ENCODE measurements around the gene MARCHF11.

The MARCHF11 gene

DNA sequence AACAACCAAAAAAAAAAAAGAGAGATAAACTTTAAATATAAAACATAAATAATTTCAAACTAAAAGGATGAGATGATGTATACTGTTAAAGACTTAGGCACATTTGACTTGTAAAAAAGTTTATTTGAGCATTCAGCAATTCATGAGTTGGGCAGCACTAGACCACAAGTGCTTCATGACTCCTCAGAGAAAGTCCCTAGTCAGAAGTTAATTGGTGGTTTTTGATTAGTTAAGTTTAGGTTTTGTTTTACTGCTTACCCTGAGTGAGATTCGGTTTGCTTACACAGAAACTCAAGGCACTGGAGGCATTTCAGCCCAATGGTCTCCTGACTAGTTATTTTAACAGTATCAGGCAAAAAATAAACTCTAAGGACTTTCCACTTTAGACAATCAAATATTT lies 129.2 kb downstream of the MARCHF11 start:
- no peak for FAIRE-seq

DNA sequence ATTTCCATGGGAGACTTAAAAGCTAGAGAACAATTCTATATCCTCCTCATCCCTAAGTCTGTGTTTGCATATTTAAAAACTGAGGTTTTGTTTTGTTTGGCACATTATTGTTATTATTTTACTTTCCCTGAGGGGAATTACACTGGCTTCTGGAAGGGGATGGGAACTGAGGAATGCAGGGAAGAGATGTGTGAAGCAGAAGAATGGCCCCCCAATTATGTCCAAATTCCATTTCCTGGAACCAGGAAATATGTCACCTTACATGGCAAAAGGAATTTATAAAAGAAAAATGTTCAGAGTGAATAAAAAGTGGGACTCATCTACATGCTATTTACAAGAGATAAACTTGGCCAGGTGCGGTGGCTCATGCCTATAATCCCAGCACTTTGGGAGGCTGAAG lies 129.8 kb downstream of the MARCHF11 start:
- no peak for FAIRE-seq

DNA sequence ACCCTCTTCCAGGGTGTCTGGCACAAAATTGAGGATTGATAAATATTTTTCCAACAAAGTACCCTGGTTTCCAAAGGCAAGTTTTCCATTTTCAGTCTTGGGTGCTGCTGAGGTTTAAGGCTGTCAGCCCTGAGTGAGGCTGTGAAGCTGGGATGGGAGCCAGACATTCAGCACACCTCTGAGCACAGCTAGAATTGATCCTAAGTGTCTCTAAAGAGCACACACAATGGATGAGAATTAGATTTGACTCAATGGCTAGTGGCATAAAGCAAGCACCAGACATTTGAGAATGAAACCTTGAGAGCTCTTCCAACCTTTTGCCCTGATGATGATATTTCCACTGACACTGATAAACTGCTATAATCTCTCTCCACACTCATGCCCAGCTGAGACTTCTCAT lies 131.5 kb downstream of the MARCHF11 start:
- FAIRE-seq = no peak

DNA sequence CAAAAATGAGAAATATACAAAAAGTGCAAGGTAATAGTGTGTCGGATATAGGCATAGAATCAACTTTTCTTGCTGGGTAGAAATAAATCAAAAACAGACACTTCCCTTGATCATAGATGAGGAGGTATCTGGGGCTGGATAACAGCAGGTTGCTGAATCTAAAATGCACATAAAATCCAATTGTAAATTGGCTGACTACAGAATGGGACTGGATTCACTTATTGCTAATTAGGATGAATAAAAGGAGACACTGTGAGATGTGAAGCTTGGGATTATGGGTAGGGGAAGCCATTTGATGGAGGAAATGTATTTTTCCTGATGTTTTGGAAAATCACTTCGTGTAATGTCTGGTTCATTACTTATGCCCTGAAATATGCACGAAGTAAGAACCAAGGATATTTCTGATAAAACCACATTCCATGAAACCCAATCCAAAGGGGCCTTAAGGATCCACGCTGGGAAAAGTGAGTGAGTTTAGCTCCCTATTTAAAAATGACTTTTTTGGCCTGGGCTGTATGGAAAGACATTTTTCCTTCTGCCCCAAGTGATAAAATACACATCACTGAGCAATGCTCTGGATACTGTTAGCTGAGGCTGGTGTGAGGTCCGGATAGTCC lies 136.1 kb downstream of the MARCHF11 start:
- FAIRE-seq = no peak

DNA sequence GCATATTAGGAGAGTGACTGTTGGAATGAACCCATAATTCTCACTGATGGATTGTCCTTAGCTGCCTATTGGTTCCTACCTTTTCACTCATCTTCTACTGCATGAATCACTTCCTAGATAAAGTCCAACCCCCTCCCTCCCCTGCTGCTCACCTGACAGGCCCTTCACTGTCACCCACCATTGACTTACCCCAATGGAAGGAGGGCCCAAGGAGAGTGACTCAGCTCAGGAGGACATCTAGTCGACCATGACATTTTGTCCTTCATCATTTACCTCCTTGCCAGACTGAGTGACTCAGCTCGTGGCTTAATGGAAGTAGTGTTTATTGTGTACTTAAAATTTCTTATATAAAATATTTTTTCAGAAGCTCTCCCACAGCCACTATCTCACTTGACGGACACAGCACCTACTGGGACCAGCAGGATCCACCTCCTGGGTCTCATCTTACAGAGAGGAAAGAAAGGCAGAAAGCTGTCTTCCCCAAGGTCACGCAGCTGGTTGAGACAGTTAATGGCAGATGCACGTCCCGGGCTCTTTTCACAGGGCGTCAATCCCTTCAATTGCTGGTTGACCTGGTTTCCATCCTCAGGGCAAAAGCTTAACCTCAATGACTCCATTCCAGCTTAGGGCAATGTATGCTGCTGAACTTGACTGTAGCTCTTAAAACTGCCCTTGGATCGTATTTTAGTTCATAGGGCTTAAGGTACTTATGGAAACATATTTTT lies 142.3 kb downstream of the MARCHF11 start:
- no peak for FAIRE-seq

DNA sequence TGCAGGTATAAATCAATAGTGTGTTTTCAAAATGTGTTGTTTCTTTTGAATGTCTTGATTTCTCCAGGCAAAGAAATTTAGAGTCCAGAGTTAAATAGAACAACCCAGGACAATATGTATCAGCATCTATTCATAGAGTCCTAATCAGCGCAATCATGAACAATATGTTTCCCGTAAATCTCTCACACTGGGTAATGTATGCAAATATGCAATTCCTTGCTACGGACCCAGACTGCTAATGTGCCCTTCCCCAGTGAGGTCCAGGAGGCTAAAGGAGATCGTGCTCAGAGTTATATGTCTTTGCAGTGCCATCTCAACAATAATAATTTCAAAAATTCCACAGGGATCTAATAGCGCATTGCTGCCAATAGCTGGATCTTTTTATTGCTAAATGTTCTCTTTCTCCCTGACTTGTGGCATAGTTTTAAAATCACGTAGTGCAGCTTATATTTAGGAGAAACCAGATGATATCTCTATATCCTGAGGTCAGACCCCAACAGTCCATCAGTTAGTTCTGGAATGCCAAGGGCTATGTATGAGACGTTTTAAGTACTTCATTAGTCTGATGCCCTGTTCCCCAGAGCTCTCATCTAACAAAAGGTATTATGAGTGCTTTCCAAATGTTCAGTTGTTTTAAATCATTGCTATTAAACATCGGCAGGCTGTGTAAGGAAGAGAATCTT lies 145.1 kb downstream of the MARCHF11 start:
- FAIRE-seq = no peak

DNA sequence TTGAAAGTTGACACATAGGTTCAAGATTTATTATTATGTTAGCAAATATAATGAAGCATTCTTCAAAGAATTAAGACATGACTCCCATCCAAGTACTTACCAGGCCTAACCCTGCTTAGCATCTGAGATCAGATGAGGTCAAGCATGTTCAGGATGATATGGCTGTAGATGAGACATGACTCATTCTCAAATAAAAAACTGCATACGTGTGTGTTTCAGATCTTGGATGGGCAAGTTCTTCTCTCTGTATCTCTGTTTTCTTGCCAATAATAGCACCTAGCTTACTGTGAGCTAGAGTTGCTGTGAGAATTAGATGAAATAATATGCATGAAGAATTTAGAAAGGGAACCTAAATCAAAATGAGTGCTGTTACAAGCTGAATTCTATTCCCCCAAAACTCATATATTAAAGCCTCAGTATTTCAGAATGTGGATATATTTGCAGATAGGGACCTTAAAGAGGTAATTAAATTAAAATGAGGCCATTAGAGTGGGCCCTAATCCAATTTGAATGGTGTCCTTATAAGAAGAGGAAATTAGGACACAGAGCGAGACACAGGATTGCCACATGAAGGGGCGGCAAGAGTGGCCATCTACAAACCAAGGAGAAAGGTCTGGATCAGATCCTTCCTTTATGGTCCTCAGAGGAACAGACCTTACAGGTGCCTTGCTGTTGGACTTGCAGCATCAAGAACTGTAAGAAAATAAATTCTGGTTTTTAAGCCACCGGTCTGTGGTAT lies 146.2 kb downstream of the MARCHF11 start:
- no peak for FAIRE-seq

DNA sequence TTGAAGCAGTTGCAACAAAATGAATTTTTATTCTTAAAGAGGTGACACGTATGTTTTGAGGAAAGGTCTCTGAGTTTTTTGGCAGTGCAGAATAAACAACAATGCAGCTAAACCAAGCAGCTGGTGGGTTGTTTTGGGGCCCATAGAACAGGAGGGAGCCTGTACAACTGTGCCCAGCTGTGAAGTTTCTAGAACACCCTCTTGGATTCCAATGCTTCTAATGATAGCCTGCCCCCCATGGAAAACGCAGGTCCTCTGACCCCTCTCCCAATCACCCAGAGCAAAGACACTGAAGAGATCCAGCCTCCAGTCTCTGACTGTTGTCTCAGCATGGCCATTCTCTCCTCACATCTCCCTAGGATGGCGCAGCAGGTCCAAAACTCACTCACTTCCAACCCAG lies 150.9 kb downstream of the MARCHF11 start:
- no peak for FAIRE-seq

DNA sequence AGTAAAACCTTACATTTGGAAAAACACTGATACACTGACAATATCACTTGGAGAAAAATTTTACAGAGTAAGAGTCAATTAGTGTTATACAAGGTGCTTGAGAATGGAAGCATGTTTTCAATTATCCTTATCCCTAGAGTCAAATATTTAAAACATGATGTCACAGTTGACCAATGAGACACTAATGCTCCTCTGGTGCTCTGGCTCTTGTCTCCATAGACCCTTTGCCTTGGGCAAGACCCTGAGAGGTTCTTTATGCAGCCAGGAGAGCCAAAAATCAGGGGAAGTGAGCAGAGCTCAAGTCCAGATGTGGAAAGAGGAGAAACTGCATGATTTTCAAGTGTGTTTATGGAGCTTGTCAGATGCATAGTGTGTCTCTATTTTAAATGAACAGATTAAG lies 153.9 kb downstream of the MARCHF11 start:
- no peak for FAIRE-seq

DNA sequence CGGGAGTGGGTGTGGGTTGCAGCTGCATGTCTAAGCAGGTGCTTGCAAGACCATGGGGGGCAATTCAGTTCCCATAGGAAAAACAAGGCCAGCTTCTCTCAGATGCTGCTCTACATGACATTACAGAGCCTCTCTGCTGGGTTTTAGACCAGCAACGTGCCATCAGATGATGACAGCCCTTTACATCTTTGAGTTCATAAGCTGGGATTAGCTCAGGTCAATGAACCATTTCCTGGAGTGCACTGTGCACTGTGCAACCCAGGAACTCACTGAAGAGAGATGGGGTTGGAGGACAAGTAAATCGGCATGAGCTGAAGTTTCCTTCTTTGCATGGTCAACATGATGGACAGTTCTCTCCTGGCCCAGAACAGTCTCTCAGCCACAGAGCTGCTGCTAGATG lies 160.6 kb downstream of the MARCHF11 start:
- FAIRE-seq = no peak

DNA sequence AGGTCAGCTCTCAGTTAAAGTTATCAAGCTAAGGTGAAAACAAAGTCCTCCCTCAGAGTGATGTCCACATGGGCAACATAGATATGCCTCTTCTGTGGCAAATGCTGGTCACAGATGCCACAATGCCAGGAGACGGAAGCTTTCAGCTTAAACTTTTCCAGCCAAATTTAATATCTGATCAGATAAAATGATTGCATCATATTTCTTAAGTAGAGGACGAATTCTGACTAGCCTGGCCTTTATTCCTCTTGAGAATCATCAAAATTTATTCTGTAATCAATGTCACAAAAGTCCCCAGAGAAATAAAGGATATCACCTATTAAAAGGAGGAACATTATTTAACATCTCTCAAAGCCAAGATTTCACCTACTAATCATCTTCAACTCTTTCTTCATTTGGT lies 161.9 kb downstream of the MARCHF11 start:
- no peak for FAIRE-seq

Data from colon (tissue), 2 donors.